Heart right ventricle (tissue), 16 donors: ENCODE results near the gene TPCN1. TPM values are rescaled to one million over a fixed set of nuclear protein-coding genes. Genes with fewer than 3 reads are reported as not detected.

ENCODE experiments used
- ATAC-seq, 8 donors: fragments of 200-7000 bp; cut with Tn5 transposase; one replicate each; pipeline ENCODE4 v1.9.1; 2020; ENCODE audit warnings: mild to moderate bottlenecking in 8 of 8, moderate library complexity in 8 of 8, moderate number of reproducible peaks in 1 of 8
- DNase-seq, 2 donors: peaks; one replicate each; pipeline ENCODE4 v3.0.0-alpha.2; 2020
- H3K27ac ChIP-seq, 10 donors: fragments of 200-600 bp; sonication (generic) in 2 of 10; one replicate each; pipeline versions ENCODE4 v1.5.0 to v1.8.0; 2020 to 2022; ENCODE audit warnings: mild to moderate bottlenecking in 3 of 10
- H3K27me3 ChIP-seq, 7 donors: fragments of 200-600 bp; one replicate each; pipeline ENCODE4 v1.8.0; 2021 to 2022; ENCODE audit warnings: mild to moderate bottlenecking in 2 of 7
- H3K36me3 ChIP-seq, 9 donors: fragments of 200-600 bp; sonication (generic) in 1 of 9; one replicate each; pipeline versions ENCODE4 v1.5.0 to v1.8.0; 2020 to 2022; ENCODE audit warnings: mild to moderate bottlenecking in 2 of 9
- H3K4me1 ChIP-seq, 9 donors: fragments of 200-600 bp; sonication (generic) in 1 of 9; one replicate each; pipeline versions ENCODE4 v1.5.0 to v1.8.0; 2020 to 2022; ENCODE audit warnings: mild to moderate bottlenecking in 4 of 9
- H3K4me3 ChIP-seq, 10 donors: fragments of 200-600 bp; sonication (generic) in 2 of 10; one replicate each; pipeline versions ENCODE4 v1.5.0 to v1.8.0; 2020 to 2022; ENCODE audit warnings: mild to moderate bottlenecking in 7 of 10, moderate library complexity in 2 of 10
- H3K9me3 ChIP-seq, 11 donors: fragments of 200-600 bp in 10 of 11; sonication (generic) in 2 of 11; one replicate each; pipeline versions ENCODE4 v1.5.0 to v1.8.0; 2013 to 2022; ENCODE audit warnings: mild to moderate bottlenecking in 2 of 11, control low read depth in 1 of 11, moderate library complexity in 1 of 11
- CTCF ChIP-seq, 9 donors: fragments of 200-600 bp; sonication (generic) in 2 of 9; IDR thresholded peaks; one replicate each; pipeline versions ENCODE4 v1.5.0 to v1.8.0; 2021 to 2022; ENCODE audit warnings: antibody characterized with exemption in 9 of 9, mild to moderate bottlenecking in 5 of 9, moderate library complexity in 1 of 9
- WGBS, 2 donors: extraction: QIAGEN DNeasy Blood & Tissue Kit; methylation state at CpG; one replicate each; pipeline ENCODE4 v1.1.7; 2013; ENCODE audit warnings: inconsistent platforms in 1 of 2; 5-methylcytosine and 5-hydroxymethylcytosine counted together
- intact Hi-C, 10 donors: fragments of 100-400 bp; cut with DNase I; formaldehyde crosslinking; loops; one replicate each; pipeline versions ENCODE4 v1.11.1 to v1.14.2; 2022
- polyA plus RNA-seq, 2 donors: library from polyadenylated mRNA; stranded (reverse); fragments of 200-250 nt; gene quantifications; one replicate each; pipeline ENCODE4 v1.2.3, GENCODE V29; 2013
- total RNA-seq, 10 donors: library from RNA; stranded (reverse); fragmentation: NEBNext Ultra II Directional in 3 of 10; extraction: Animal tissue kit (Norgen Biotek cat#: 25700) in 3 of 10; gene quantifications; one replicate each; pipeline versions ENCODE4 v1.2.1 to v1.2.4, GENCODE V29; 2021 to 2023
- donor health status: Arrhythmogenic right ventricular cardiomyopathy.
- donor health status: ischemic (EF 13 %, LVEDD 7.1; RV severe dilation, severe dysfunction).
- donor health status: healthy with polysubstance abuse.
- donor health status: DM: no; HTN: yes; CAD: no.
- donor health status: DM: no; HTN: no; CAD: no.
- donor health status: ischemic (EF 25% LVEDD 6.9; RV normal size, moderate dysfunction).
- donor health status: ischemic (EF 25% LVEDD 5.7; RV mildly dilated, moderate dysfunction).
- donor health status: healthy.
- donor health status: DM: yes; HTN: yes; CAD: no.
- donor health status: Ischemic cardiomyopathy.
- donor health status: ischemic (EF 35%, LVEDD 5.7; RV mildly dilated, moderate dysfunction).
- donor health status: nonischemic (EF 11% LVEDD 7.7; RV severe dilation, severe dysfunction).
- donor health status: DM: yes; HTN: yes; CAD: no.
- donor health status: PGD.
- donor health status: ischemic (EF 29% LVEDD 5.4; RV normal size, mild dysfunction).
- donor health status: nonischemic (EF 23%, LVEDD 6.1; RV moderate dilation, normal function).

Gene TPCN1
- total and polyA plus RNA-seq, 12 donors: 16.4 to 163 (median 127) TPM

GRCh38 chr12:113302466-113302865 lies 81.2 kb downstream of the TPCN1 start:
- no peak for ATAC-seq
- no peak overlapping the region for H3K27ac ChIP-seq
- WGBS, 2 donors: 88 to 94% methylated on average over 8 of the region's 8 CpGs
- no peaks in the 10 kb centered on the region for H3K9me3 ChIP-seq
- DNase-seq: no peak
- peaks cover 5 to 30% (median 22%) of the 10 kb centered on the region in 9 donors for H3K4me1 ChIP-seq
- no peak overlapping the region for H3K4me3 ChIP-seq
- intact Hi-C loops: loop anchor here in 1 of 10 donors (5.0 kb wide), 1 partner anchor 75 kb away; no protein-coding TSS in a partner anchor
- no peaks in the 10 kb centered on the region for H3K27me3 ChIP-seq
- no peak for TF ChIP-seq CTCF (IDR thresholded peaks at IDR 0.05)
- H3K36me3 ChIP-seq: peaks cover 0 to 88% (median 17%) of the 10 kb centered on the region in 9 donors

GRCh38 chr12:113302886-113303640 lies 81.8 kb downstream of the TPCN1 start:
- Histone ChIP-seq H3K4me3 (no peak overlapping the region), H3K27ac (no peak overlapping the region), H3K27me3 (no peaks in the 10 kb centered on the region), H3K36me3 (peaks cover 0 to 89% (median 17%) of the 10 kb centered on the region in 9 donors), H3K9me3 (no peaks in the 10 kb centered on the region), H3K4me1 (peaks cover 5 to 24% (median 18%) of the 10 kb centered on the region in 9 donors)
- no peak for DNase-seq
- 80% methylated on average over 19 of the region's 19 CpGs for WGBS, 2 donors
- no peak for ATAC-seq
- intact Hi-C loops: loop anchor here in 1 of 10 donors (5.0 kb wide), 1 partner anchor 74 kb away; no protein-coding TSS in a partner anchor
- no peak for TF ChIP-seq CTCF (IDR thresholded peaks at IDR 0.05)

DNA sequence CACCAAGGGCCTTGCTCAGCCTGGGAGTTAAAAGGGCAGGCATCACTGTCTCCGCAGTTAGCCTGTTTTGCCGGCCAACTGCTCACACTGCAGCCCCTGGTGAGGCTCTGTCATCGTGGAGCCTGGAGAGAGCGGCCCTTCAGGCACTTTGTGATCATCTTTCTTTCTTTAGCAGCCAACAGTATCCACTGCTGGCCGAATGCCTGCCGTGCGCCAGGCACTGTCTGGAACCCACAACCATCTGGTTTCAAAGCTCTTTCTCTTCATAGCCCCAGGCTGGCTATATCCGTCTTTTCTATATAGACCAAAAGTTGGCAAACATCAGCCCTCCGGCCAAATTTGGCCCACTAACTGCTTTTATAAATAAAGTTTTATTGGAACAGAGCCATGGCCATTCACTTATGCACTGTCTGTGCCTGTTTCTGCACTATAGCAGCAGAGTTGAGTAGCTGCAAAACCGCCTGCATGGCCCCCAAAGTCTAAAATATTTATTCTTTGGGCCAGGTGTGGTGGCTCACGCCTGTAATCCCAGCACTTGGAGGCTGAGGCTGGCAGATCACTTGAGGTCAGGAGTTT lies 84.1 kb downstream of the TPCN1 start:
- no peak overlapping the region for H3K4me3 ChIP-seq
- TF ChIP-seq CTCF (IDR thresholded peaks at IDR 0.05): no peak
- H3K4me1 ChIP-seq: peaks cover 0 to 1% (median 0%) of the 10 kb centered on the region in 9 donors
- H3K27me3 ChIP-seq: no peaks in the 10 kb centered on the region
- no peak overlapping the region for H3K27ac ChIP-seq
- ATAC-seq: no peak
- no peaks in the 10 kb centered on the region for H3K9me3 ChIP-seq
- intact Hi-C loops: no loop called here
- 94 to 96% methylated on average over 11 of the region's 11 CpGs for WGBS, 2 donors
- DNase-seq: no peak
- peaks cover 0 to 97% (median 25%) of the 10 kb centered on the region in 9 donors for H3K36me3 ChIP-seq

DNA sequence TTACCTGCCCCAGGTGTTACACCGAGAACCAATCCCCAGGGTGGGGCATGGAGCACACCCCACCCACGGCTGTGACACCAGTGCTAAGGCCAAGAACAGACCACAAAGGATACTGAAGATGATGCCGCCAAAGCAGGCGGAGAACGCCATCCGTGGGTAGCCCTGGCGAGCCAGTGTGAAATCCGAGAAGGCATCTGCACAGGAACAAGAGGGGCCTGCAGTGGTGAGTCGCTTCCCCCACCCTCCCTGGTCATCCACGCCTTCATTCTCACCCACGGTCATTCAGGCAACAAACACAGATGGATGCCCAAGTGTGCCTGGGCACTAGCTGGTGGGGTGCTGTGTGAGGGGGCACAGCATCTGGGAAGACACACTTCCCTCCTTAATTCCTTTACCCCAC lies 85.1 kb downstream of the TPCN1 start:
- Histone ChIP-seq H3K27me3 (no peaks in the 10 kb centered on the region), H3K36me3 (peaks cover 0 to 98% (median 31%) of the 10 kb centered on the region in 9 donors), H3K4me1 (no peaks in the 10 kb centered on the region), H3K27ac (no peak overlapping the region), H3K9me3 (no peaks in the 10 kb centered on the region), H3K4me3 (no peak overlapping the region)
- intact Hi-C loops: no loop called here
- no peak for ATAC-seq
- 90 to 91% methylated on average over 11 of the region's 11 CpGs for WGBS, 2 donors
- no peak for DNase-seq
- TF ChIP-seq CTCF (IDR thresholded peaks at IDR 0.05): no peak
